Vagina (tissue), 2 donors: ENCODE results near the gene CAPN2. TPM values are rescaled to one million over a fixed set of nuclear protein-coding genes. Genes with fewer than 3 reads are reported as not detected.
A peak's percentile ranks its signal among the peaks of the same experiment; 100 is the strongest.

Experiments used
- DNase-seq, 2 donors: peaks; one replicate each; pipeline ENCODE4 v3.0.0-alpha.2; 2017; ENCODE audit errors: extremely low spot score in 2 of 2
- H3K27ac ChIP-seq: fragments of 200-600 bp; sonication (generic); one replicate; pipeline ENCODE4 v1.5.1; 2019
- H3K27me3 ChIP-seq: fragments of 200-600 bp; sonication (generic); one replicate; pipeline ENCODE4 v1.5.1; 2019
- H3K36me3 ChIP-seq, 2 donors: fragments of 200-600 bp; sonication (generic); one replicate each; pipeline ENCODE4 v1.5.1; 2017 to 2019
- H3K4me1 ChIP-seq: fragments of 200-600 bp; sonication (generic); one replicate; pipeline ENCODE4 v1.5.1; 2019
- H3K4me3 ChIP-seq, 2 donors: fragments of 200-600 bp; sonication (generic); 1 replicate in 1 of 2; 2 replicates in 1 of 2; pipeline ENCODE4 v1.5.1; 2016 to 2019
- H3K9me3 ChIP-seq: fragments of 200-600 bp; sonication (generic); one replicate; pipeline ENCODE4 v1.5.1; 2019
- CTCF ChIP-seq, 3 experiments: fragments of 450-650 bp in 2 of 3; fragments of 200-600 bp in 1 of 3; sonication (generic) in 1 of 3; IDR thresholded peaks; one replicate each; pipeline ENCODE4 v1.5.1; 2017 to 2019; ENCODE audit warnings: antibody characterized with exemption in 3 of 3, mild to moderate bottlenecking in 2 of 3, moderate library complexity in 2 of 3
- POLR2A ChIP-seq, 2 donors: fragments of 450-650 bp; IDR thresholded peaks; one replicate each; pipeline ENCODE4 v1.6.1; 2017; ENCODE audit warnings: antibody characterized with exemption in 2 of 2, mild to moderate bottlenecking in 2 of 2, moderate library complexity in 2 of 2
- POLR2AphosphoS5 ChIP-seq, 2 donors: sonication (generic); formaldehyde crosslinking; IDR thresholded peaks; one replicate each; pipeline ENCODE4 v1.9.0; 2017; ENCODE audit warnings: antibody characterized with exemption in 2 of 2, mild to moderate bottlenecking in 2 of 2, low read depth in 1 of 2; ENCODE audit not compliant: insufficient read depth in 1 of 2
- intact Hi-C: fragments of 100-400 bp; cut with DNase I; formaldehyde crosslinking; loops from one replicate; pipeline ENCODE4 v1.15.1; 2023
- total RNA-seq: library from RNA; depleted of rRNA; stranded (reverse); fragments of >200 nt; gene quantifications from one replicate; pipeline ENCODE4 v1.2.3, GENCODE V29; 2016

The CAPN2 gene
- total RNA-seq, 1 donor from 2014 or later, result 208 TPM

GRCh38 chr1:223720971-223721591 is 8.7 kb downstream of the CAPN2 start:
- Histone ChIP-seq H3K4me1 (peaks cover 87% of the 10 kb centered on the region), H3K4me3 (no peak overlapping the region), H3K9me3 (no peaks in the 10 kb centered on the region), H3K27me3 (no peaks in the 10 kb centered on the region), H3K27ac (peak overlapping the region; percentile 81), H3K36me3 (peaks cover 0 to 32% of the 10 kb centered on the region in 2 donors)
- intact Hi-C loops, result no loop called here
- TF ChIP-seq POLR2AphosphoS5 (IDR thresholded peaks at IDR 0.05; ENCODE audit: insufficient read depth in 1 of 2, low read depth in 1 of 2), result peak in 1 of 2 donors; percentile 30
- TF ChIP-seq POLR2A (IDR thresholded peaks at IDR 0.05), result no peak
- no peak for TF ChIP-seq CTCF (IDR thresholded peaks at IDR 0.05)
- no peak for DNase-seq

DNA sequence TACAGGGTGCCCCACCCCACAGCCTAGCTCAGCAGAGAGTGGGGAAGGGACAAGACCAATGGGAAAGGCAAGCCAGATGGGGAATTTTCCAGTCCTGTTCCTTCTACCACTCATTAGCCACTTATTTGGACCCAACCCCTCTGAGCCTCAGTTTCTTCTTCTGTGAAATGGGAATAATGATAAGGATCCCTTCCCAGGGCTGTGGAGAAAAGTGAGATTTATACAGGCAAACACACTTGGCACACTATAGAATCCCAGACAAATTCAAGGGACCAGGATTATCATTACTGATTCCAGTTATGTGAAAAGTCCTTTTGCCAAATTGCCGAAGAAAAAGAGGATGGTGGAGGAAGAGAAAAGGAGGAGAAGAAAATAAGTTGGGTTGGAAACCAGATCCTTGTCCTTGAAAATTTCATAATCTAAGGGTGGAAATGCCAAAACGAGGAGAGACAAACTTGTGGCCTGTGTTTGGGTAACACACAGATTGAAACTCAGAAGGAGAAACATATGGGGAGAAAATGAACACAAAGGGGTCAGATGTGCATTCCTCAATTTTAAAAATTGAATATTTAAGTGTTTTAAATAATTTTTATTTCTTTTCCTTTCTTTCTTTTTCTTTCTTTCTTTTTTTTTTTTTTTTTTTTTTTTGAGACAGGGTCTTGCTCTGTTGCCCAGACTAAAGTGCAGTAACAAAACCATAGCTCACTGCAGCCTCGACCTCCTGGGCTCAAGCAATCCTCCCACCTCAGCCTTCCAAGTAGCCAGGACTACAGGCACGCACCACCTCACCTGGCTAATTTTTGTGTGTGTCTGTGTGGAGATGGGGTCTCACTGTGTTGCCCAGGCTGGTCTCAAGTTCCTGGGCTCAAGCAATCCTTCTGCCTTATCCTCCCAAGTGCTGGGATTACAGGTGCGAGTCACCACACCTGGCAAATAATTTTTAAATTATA is 9.6 kb downstream of the CAPN2 start:
- Histone ChIP-seq H3K9me3 (no peaks in the 10 kb centered on the region), H3K4me1 (peaks cover 87% of the 10 kb centered on the region), H3K36me3 (peaks cover 0 to 32% of the 10 kb centered on the region in 2 donors), H3K27me3 (no peaks in the 10 kb centered on the region), H3K4me3 (no peak overlapping the region), H3K27ac (peak overlapping the region; percentile 81)
- no peak for DNase-seq
- intact Hi-C loops, result no loop called here
- no peak for TF ChIP-seq POLR2AphosphoS5 (IDR thresholded peaks at IDR 0.05; ENCODE audit: insufficient read depth in 1 of 2, low read depth in 1 of 2)

DNA sequence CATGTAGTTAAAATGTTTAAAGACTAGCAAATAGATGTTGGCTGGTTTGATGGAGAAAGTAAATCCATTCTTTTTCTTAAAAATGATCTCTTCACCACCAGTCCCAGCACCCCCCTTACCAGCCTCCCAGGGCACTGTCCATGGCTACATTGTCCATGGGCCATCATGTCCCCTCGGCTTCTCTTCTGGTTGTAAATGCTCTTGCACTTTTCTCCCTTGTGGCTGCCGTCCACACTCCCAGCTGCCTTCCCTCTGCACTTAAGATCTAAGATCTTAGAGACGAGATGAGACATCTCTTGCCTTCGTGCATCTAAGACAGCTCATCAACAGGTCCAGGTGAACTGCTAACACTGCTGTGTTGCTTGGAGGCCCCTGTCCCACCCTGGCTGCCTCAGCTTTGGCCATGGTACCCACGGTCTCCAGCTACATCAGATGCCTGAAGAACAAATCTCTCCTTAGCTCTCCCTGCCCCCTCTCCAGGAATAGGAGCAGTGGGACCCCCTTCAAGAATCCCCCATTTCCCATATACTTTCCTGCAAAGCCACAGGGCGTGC is 11.1 kb downstream of the CAPN2 start:
- H3K36me3 ChIP-seq, result peaks cover 0 to 23% of the 10 kb centered on the region in 2 donors
- H3K4me3 ChIP-seq, result no peak overlapping the region
- TF ChIP-seq CTCF (IDR thresholded peaks at IDR 0.05) (no peak), POLR2AphosphoS5 (IDR thresholded peaks at IDR 0.05; ENCODE audit: insufficient read depth in 1 of 2, low read depth in 1 of 2) (no peak), POLR2A (IDR thresholded peaks at IDR 0.05) (no peak)
- no peaks in the 10 kb centered on the region for H3K27me3 ChIP-seq
- no peaks in the 10 kb centered on the region for H3K9me3 ChIP-seq
- H3K27ac ChIP-seq, result peak overlapping the region; percentile 81
- peaks cover 84% of the 10 kb centered on the region for H3K4me1 ChIP-seq
- DNase-seq, result no peak
- intact Hi-C loops, result no loop called here

GRCh38 chr1:223724376-223724775 is 12.0 kb downstream of the CAPN2 start:
- Histone ChIP-seq H3K27me3 (no peaks in the 10 kb centered on the region), H3K27ac (peak overlapping the region; percentile 81), H3K9me3 (no peaks in the 10 kb centered on the region), H3K4me1 (peaks cover 80% of the 10 kb centered on the region), H3K36me3 (peaks cover 0 to 14% of the 10 kb centered on the region in 2 donors), H3K4me3 (no peak overlapping the region)
- DNase-seq, result no peak
- intact Hi-C loops, result no loop called here
- TF ChIP-seq POLR2A (IDR thresholded peaks at IDR 0.05) (no peak), POLR2AphosphoS5 (IDR thresholded peaks at IDR 0.05; ENCODE audit: insufficient read depth in 1 of 2, low read depth in 1 of 2) (no peak), CTCF (IDR thresholded peaks at IDR 0.05) (no peak)

GRCh38 chr1:223725578-223725977 is 13.2 kb downstream of the CAPN2 start:
- peaks cover 0 to 4% of the 10 kb centered on the region in 2 donors for H3K36me3 ChIP-seq
- TF ChIP-seq POLR2A (IDR thresholded peaks at IDR 0.05), result no peak
- H3K4me3 ChIP-seq, result no peak overlapping the region
- intact Hi-C loops, result no loop called here
- H3K9me3 ChIP-seq, result no peaks in the 10 kb centered on the region
- H3K27me3 ChIP-seq, result no peaks in the 10 kb centered on the region
- DNase-seq, result no peak
- peaks cover 80% of the 10 kb centered on the region for H3K4me1 ChIP-seq
- peak overlapping the region; percentile 81 for H3K27ac ChIP-seq
